NCI-H146 treated with DMSO at 0.1 percent for 48 hours (cell line): ENCODE data around the gene KIAA1210.
"Not testable (repeated sequence)": the region's sequence is repeated elsewhere in the genome, so short reads cannot be mapped to it uniquely, and the experiment has no call there.

ENCODE experiments used
- DNase-seq: peaks from one replicate; lab custom pipeline; 2025; ENCODE audit not compliant: unreplicated experiment; lab: John Stamatoyannopoulos, UW

The KIAA1210 gene

GRCh38 chrX:119040432-119040831 lies 87.2 kb downstream of the KIAA1210 start:
- DNase-seq: no peak

- DNase-seq: no peak
Measured at GRCh38 chrX:119036107-119037029, 91.2 kb downstream of the KIAA1210 start.

- no peak for DNase-seq
Measured at GRCh38 chrX:119030990-119031389, 96.6 kb downstream of the KIAA1210 start.

GRCh38 chrX:119029656-119030055 lies 98.0 kb downstream of the KIAA1210 start:
- DNase-seq: not testable (repeated sequence)

- no peak for DNase-seq
Measured at GRCh38 chrX:119028733-119029330, 98.8 kb downstream of the KIAA1210 start.
